Midbrain (tissue), 1 donor: ENCODE measurements around the gene TDRD10.
"Not testable (repeated sequence)": the region's sequence is repeated elsewhere in the genome, so short reads cannot be mapped to it uniquely, and the experiment has no call there.

Experiments
- DNase-seq: peaks from one replicate; lab custom pipeline; 2025; lab: John Stamatoyannopoulos, UW

TDRD10 gene

DNA sequence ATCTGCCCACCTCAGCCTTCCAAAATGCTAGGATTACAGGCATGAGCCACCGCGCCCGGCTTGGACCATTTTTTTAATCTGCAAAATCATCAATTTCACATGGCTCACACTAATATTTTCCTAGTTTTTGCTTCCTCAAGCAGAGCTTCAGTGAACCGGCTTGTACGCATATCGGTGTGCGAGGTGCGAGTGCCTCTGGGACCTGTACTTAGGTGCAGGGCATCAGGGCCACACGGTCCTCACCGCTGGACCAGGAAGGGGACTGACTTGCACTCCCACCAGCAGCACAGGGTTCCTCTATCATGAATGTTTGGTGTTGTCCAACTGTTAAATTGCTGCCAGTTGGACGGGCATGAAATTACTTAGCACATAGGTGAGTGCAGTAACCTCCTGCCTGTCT is 15.6 kb downstream of the TDRD10 start:
- DNase-seq: no peak

DNA sequence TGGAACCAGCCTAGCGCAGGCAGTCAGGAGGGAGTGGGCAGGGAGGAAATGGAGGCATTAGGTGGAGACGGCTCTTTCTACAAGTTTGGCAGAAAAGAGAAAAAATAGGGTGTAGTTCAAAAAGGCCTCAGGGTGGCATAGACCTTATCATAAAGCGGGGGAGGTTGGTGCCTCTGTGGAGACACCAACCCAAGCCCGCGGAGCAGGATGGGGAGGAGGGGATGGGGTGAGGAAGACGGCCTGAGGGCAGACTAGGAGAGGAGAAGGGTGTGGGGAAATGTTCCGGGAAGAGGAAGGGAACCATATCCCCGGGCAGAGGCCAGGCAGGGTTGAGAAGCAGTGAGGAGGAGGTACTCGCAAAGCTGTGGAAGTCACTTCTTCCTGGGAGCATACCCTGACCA is 17.6 kb downstream of the TDRD10 start:
- DNase-seq: no peak

DNA sequence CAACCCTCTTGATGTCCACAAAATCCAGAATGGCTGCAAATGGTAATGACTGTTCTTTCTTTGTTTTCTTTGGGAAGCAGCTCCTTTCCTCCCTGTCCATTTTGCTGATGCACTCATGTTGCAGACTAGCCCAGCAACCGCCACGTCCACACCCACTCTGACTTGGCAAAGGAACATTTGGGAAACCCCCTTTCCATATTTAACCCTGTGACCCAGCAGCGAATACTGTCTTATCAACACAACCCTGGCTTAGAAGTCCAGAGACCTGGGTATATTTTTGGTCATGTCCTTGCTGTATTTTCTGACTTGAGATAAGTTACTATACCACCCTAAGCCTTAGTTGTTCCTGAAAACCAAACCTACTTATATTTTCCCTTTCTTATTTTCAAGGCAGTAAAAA is 18.3 kb downstream of the TDRD10 start:
- DNase-seq: no peak

DNA sequence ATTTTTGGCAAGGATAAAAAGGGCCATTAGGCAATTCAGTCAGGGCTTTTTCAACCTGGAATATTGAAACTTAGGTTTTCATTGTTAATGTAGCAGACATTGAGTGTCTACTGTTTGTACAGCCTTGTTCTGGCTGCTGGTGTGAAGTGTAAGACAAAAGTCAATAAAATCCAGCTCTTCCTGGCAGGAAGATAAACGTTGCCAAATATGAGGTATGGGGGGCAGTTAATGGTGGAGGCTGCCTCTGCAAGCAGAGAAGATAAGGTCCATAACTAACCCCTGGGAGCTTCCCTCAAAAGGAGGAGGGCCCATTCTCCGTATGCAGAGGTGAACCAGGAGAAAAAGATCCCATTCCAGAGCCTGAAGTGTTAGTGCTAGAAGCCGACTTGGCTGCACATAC is 19.7 kb downstream of the TDRD10 start:
- no peak for DNase-seq

DNA sequence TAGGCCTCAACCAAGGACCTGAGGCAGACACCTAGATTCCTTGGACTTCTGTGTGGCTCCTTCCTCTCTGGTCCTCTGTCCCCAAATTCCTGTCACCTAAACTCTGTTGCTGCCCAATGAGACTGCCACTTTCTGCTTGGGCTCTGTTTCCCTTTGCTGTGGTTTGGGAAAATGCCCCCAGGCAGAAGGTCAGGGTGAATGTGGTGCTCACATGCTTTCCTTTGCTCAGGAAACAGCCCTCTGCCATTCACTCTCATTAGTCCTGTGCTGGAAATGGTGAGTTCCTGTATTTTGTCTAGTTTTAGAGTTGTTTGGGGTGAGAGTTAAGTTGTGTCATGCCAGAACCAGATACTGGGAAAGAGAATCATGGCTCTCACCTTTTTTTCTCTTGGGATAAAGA is 22.9 kb downstream of the TDRD10 start:
- no peak for DNase-seq

DNA sequence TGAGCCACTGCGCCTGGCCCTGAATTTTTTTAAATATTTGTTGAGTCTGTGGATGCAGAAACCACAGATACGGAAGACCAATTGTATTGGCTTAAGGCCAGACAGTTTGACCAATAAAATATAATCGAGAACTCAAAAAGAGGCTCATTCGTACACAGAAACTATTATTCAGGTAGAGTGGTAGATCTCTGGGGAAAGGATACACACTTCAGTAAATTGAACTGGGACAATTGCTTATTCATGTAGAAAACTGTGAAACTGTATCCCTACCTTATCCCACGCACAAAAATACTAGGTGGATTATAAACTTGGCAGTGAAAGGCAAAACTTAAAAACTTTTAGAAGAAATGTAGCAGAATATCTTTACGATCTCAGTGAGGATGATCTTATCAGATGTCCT is 25.2 kb downstream of the TDRD10 start:
- DNase-seq: no peak

DNA sequence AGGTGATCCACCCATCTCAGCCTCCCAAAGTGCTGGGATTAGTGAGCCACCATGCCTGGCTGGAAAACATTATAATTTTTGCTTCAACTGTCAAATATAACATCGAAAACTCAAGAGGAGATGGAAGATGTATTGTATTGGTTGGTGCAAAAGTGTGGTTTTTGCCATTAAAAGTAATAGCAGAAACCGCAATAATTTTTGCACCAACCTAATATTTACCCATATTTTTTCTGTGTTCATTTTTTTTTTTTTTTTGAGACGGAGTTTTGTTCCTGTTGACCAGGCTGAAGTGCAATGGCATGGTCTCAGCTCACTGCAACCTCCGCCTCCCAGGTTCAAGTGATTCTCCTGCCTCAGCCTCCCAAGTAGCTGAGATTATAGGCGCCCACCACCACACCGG is 27.3 kb downstream of the TDRD10 start:
- DNase-seq: no peak

DNA sequence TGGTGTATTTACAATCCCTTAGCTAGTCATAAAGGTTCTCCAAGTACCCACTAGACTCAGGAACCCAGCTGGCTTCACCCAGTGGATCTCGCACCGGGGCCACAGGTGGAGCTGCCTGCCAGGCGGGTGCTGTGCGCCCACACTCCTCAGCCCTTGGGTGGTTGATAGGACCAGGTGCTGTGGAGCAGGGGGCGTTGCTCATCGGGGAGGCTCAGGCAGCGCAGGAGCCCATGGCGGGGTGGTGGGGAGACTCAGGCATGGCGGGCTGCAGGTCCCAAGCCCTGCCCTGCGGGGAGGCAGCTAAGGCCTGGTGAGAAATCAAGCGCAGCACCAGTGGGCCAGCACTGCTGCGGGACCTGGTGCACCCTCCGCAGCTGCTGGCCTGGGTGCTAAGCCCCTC is 29.9 kb downstream of the TDRD10 start:
- not testable (repeated sequence) for DNase-seq

DNA sequence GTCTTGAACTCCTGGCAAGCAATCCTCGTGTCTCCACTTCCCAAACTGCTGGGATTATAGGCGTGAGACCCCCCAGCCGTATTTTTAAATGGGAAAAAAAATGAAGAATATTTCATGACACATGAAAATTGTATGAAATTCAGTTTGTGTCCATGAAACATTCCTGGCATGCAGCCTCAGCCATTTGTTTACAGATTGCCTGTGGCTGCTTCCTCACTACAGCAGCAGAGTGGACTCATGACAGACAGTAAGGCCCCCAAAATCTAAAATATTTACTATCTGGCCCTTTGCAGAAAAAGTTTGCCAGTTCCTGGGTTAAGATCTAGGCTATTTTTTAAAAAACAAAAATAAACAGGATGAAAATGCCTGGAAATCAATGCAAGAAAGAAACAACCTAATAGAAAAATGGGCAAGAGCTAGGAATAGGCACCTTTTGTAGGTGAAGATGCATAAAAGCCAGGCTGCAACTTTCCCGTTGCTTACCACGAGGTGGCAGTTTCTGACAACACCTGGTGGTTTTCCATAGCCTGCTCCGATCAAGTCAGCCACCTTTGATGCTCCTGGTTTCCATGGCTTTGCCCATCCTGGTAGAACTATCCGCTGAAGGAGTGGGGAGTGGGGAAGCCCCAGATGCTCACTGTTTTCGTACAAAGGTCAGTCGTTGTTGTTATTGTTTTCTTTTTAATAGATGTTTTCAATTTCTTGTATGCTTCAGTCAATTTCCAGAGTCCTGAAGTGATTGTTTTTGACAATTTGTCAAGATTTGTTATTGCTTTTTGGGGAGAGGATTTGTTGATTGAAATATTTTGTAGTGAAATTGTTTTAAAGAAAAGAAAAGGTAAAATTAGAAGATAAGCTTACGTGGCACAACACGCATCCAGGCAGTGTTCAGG is 32.2 kb downstream of the TDRD10 start:
- no peak for DNase-seq

DNA sequence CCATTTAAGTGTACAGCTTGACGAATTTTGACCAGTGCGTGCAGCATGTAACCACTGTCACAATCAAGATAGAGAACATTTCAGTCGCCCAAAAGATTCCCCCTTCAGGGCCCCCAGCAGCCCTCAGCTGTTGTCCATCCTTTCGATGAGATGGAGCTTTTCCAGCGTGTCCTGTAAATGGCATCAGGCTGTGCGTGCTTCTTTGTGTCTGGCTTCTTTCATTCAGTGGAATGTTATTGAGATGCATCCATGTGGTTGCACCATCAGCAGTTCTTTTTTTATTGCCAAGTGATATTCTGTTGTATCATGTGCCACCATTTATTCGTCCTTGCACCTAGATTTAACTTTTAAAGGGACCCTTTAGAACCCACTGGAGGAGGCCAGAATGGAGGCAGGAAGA is 34.6 kb downstream of the TDRD10 start:
- no peak for DNase-seq

DNA sequence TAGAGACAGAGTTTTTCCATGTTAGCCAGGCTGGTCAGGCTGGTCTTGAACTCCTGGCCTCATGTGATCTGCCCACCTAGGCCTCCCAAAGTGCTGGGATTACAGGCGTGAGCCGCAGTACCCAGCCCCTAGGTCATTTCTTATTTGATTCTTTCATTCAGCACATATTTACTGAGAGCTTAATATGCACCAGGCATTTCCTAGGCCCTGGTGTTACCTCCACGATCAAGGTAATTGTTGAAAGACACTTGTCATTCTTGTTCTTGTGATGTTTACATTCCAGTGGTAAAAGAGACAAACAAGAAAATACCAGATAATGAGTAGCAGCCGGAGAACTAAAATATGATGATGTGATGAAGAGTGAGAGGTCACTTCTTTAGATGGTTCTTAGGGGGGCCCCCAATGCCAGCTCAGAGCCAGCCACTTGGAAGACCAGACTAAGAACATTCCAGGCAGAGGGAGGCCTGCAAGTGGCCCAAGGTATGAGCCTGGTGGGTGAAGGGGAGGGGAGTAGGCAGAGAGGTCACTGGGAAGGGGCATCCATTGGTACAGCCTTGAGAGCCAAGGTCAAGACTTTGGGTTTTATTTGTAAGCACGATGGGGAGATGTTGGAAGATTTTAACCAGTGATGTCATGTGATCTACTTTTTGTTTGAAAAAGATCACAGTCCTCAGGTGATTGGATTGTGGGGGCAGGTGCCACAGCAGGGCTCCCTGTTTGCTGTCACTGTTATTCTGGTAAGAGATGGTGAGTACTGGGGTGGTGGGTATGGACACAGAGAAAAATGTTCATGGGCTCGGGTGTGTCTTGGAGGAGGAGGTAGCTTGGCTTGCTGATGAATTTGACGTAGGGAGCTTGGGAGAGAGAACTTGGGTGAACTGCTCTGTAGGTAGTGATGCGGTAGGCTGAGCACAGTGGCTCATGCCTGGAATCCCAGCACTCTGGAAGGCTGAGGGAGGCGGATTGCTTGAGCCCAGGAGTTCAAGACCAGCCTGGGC is 37.8 kb downstream of the TDRD10 start:
- no peak for DNase-seq

DNA sequence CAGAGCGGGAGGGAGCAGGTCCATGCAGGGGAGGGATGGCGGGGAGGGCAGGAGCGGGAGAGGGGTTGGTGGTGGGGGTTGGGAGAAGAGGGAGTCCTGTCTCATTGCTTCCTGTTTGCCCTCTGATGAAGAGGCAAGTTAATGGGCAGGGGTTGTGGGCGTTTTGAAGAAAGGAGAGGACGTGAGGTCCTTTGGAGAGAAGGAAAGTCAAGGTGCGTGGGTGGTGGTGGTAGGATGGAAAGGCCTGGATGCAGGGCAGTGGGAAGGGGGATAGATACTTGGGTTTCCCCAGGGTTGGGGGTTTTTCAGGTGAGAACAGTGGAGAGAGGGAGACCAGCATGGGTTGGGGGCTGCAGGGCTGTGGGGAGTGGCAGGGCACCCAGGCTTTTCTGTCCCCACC is 39.2 kb downstream of the TDRD10 start:
- no peak for DNase-seq

DNA sequence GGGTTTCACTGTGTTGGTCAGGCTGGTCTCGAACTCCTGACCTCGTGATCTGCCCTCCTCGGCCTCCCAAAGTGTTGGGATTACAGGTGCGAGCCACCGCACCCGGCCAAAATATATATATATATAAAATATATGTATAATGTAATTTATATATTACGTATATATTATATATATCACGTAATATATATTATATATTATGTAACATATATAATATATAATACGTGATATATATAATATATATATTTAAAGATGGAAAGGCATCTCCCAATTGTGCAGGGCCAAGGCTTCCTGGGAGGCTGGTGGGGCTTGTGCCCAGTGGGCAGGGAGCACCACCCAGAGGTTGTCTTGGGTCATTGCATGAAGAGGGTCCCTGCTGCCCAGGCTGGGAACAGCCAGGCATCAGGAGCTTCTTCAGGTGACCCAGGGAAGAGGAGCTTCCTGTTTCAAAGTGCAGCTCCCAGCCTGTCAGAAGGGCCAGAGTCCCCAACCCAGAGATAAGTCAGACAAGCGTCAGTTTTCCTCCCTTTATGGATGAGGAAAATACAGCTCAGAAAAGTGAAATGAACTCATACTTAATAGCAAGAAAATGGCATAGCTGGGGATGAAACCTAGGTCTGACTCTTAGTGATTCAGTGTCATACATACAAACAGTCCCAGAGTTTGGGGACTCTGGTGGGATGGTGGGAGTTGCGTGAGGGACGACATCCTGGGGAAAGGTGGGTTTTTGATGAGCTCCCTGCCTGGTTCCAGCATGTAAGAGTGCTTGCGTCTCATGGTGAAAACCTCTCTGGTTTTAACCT is 44.4 kb downstream of the TDRD10 start:
- DNase-seq: peak; percentile 44

DNA sequence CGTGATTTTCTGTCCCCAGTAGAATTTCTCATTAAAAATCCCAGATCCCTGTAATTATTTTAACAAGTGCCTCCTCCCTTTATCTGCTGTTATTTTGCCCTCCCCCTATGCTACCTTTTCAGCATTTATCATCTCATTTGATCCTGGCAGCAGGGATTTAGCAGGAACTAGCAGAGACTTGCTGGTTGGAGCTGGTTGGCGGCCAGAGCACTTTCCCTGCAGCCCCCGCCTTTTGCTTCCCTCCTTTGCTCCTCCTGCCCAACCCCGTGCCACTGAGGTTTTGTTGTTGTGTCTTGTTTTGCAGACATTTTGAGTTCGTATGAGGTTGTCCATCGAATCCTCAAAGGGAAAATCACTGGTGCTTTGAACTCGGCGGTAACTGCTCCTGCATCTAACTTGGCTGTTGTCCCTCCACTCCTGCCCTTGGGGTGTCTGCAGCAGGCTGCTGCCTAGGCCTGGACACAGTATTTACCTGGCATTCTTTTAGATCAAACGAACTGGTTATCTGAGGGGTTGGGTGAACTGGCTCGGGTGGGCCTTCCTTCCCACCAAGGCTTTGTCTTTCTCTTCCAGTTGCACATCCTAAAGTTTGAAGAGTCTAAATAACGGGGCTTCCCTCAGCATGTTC is 45.2 kb downstream of the TDRD10 start:
- DNase-seq: no peak

DNA sequence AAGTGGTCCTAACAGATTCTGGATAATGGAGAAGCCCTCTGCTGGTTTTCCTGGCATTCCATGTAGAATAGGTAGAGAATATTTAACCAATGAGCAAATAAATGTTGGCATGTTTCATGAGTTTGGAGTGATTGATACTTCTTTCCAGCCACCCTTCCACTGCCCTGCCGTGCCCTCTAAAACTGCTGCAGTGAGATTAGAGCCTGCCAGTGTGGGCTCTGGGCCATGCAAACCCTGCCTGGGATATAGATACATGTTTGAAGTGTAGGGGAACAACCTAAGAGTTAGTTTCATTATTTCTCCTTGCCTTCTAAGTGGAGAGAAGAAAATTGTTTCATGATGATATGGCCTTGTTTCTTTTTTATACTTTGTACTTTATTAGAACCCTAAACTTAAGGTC is 46.0 kb downstream of the TDRD10 start:
- DNase-seq: no peak

DNA sequence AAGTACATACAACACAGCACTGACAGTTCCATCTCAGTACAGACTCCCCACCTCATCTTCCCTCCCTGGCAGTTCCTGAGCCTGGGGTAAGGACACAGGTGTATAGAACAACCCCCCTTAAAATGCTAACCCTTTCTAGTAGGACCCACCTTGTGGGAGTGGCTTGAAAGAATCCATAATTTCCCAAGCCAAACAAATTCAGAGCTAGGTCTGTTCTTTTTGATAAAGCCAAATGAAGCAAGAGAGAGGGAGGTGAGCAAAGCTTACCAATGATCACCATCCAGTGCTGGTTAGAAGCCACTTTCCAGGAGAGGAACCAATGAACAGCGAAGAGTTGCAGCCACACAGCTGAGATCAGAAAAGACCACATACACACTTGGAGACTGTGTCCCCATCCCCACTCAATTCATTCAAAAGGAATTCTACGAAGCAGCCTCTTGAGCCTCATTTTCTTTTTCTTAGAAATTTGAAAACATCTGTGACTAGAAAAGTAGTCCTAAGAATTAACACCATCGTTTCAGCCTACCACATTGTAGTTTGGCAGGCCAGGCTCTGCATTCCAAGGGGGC is 47.3 kb downstream of the TDRD10 start:
- no peak for DNase-seq

DNA sequence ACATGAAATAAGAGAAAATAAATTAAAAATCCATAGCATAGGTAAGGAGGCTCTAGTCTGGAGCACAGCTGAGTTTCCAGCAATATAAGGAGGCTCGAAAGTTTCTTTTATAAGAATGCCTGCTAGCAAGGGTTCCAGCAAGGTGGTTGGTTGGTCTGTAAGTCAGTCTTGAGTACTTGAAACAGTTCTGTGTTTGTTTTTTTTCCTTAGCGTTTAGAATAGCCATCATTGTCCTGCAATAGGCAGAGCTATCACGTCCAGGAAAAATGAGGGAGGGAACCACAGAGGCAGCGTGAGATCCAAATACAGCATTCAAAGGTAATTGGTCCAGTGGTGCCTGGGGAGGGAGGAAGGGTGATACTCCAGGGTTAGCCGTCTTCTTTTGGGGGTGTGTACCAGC is 48.1 kb downstream of the TDRD10 start:
- DNase-seq: no peak

DNA sequence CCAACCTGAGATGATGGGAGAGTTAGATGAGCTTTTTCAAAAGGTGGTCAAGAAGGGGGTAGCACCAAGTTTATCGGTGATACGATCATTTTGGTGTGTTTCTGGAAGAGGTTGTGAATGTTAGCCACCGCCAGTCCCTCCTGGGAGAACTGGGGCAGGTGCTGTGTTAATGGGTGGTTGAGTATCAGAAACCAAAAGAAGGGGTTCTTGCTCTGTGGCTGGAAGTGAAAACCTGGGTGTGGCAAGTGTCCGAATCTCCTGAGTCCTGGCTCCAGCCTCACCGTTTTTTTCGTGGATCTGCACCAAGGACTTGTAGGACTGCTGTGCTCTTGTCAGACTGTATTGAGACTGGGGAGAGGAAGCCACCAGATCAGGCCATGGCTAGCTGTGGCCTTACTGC is 48.6 kb downstream of the TDRD10 start:
- no peak for DNase-seq

DNA sequence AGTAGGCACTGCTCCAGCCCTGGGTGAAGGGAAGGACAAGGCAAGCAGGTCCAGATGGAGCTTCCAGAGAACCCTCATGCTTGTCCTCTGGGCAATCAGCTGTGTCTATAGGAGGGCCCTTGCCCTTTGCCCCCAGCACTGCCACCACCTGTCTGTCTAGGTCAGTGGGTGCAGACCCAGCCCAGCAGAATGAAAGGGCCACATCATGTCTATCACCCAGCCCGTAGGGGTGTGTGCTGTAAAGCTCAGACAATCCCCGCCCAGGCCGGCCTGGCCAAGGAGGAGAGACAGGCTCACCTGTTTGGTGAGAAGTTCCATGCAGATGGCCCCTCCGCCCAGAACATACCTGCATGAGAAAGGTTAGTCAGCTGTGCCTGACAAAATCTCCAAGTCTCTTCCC is 49.5 kb downstream of the TDRD10 start:
- no peak for DNase-seq

DNA sequence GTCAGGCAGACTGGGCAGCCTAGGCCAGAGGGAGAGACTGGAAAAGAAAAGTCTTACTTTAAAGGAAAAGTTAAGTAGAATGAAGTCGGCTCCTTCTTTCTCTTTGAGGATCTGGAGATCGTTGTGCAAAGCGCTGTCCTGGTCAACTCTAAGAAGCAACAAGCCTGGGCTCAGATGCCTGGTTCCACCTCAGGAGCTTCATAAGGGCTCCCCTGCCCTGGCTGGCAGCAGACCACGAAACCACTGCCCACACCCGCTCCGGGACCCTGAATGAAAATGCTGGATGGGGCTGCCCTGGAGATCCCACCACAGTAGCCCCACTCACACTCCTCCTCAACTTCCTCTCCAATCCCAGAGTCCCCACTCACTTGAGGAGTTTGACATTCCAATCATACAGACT is 50.0 kb downstream of the TDRD10 start:
- DNase-seq: no peak
